GM21786 (cell line): ENCODE results near the gene EHBP1.

ENCODE experiments used
- ATAC-seq: cut with Tn5 transposase; IDR thresholded peaks from one replicate; pipeline ENCODE4 v1.9.1; 2021; ENCODE audit not compliant: unreplicated experiment

Gene EHBP1

DNA sequence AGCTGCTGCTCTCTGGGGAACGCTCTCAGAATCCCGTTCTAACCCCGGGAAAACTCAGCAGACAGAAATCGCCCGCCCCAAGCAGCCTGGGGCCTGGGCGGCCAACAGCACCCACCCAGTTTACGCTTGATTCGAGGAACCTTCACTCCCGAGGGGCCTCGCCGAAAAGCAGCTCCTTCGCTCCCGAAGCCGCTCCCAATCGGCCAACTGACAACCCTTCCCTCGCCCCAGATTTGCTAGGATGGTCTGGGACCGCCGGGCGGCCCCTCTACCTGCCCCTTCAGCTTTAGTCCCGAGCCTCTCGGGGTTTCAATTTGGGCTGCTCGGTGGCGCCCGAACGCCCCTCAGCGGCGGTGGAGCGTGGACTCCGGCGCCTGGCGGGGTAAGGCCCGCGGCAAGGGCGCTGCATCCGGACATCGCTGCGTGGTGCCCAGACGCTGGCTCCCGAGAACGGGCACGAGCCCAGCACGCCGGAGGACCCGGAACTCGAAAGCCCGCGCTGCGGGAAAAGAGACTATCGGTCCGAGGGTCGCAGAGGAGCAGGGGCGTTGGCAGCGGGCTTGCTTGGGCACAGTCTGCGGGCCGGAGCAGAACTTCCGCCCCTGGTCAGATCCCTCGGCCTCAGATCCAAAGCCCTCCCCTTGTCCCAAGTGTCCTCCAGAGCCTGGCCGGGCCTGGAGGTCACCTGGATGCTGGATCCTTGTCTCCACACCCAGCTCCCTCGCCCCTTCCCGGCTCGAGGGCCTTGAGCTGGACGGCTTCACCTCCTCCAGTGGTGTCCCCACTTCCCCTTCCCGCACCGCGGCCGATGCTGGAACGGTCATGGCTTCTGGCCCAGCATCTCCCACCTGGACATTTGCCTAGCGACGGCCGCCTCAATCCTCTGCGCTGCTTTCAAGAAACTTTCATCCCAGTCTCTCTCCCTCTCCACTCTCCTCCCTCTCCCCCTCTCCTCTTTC, 342.1 kb downstream of the EHBP1 start:
- ATAC-seq = no peak

DNA sequence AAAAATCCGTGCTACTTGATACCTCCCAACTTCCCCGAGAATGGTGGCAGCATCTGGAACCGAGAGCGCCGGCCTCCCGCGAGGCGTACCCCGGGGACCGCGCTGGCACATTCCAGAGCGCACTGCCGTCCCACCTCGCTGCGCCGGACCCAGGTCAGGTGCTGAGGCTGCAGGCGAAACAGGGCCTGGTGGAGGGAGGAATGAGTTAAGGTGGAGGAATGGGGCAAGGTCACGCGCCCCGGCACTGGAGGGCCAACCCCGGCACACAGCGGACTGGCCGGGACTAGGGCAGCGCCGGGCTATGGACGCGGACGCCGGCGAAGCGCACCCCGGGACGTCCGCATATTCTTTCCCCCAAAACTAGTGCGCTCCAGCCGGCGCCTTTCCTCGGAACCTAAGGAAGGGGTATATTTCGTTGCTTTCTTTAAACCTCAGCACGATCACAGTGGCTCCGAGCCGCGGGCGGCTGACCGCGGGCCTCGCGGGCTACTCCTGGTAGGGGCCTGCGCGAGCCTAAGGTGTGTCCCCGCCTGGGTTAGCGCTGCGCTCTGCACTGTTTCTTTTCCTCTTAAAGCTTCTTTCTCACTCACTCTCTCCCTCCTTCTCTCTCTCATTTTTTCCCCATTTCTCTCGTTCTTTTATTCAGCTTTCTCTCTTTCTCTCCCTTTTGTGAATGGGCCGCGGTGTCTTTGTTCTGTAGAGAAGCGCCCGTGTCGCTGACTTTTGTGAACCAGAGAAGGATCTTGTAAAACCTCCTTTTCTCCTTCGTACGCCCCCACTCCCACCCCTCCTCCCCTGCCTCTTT, 343.1 kb downstream of the EHBP1 start:
- no peak for ATAC-seq

DNA sequence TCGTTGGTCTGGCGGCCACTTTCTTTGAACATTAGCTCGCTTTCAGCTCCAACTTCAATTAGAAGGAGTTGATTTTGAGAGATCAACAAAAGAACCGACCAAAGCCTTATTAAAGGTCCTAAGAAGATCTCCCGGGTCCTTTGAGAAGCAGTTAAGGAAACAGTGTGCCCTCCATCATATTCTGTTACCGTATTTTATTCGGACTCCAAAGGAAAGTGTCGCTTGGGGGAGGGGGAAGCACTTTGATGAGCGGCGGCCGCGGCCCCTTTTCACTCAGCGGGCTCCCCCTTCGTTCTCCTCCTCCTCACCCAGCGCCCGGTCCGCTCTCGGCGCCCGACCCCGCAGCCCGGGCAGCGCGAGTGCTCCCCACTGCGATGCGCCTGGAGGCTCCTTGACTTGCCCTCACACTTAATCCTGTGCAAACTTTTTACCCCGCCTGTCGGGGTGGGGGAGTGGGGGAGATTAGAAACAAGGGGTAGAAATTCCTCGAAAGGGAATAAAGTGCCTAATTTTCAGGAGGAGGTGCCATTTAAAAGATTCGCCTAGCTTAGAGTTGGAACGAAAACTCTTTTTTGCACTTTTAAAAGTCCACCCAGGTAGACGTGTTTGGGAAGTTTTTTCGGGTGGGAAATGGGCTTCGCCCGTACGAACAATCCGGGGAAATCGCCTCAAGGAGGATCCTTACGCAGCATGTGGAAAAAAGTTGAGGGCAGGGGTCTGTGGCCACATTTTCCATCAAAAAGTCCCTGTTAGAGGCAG, 343.9 kb downstream of the EHBP1 start:
- no peak for ATAC-seq

DNA sequence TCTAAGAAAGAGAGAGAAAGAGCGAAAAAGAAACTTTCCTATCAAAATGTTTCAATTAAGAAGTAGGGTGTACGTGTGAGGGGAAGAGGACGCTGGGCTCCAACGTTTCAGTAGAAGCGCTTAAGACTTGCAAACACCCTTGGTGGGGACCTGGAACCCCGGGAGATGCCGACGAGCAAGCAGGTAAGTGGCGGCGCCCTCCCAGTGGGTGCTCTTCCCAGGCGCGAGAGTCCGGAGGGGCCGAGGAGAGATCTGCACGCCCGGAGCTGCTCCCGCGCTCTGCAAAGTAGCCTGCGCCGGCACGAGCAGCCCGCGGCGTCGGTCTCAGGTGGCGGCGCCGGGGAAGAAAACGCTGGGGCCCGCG, 344.4 kb downstream of the EHBP1 start:
- ATAC-seq = peak; percentile 30

DNA sequence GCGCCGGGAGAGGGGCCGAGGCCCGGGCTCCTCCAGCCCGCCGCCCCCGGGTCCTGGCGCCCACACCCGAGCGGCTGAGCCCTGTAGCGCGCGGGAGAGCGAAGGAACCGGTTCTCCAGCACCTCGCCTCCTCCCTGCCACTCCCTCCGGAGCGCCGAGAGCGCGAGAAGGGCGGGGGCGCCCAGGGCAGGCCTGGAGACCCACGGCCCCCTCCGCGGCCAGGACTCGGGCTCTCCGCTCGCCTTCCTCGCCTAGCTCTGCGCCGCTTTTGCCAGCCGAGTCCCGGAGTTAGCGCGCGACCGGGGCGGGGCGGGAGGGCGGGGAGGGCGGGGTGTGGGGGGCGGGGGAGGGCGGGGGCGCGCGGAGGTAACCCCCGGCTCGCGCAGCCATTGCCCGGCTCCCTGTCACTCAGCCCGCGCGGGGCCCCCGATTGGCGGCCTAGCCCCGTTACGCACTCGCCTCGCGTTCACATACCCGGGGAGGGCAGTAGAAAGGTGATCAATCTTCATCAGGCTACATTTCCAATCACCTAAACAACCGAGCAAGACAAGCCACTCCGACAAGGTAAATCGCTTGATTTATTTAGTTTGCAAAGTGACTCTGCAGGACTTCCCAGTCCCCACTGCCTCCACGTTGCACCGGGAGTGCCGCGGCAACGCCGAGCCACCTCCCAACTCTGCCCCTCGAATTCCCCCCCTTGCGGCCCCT, 345.0 kb downstream of the EHBP1 start, which contains the start of gene OTX1:
Gene OTX1, plus strand, starts transcription at position 497 of the 708 bp plus-strand sequence. CDS start 2,161 bp downstream, outside the sequence.
- ATAC-seq = peak; percentile 74

DNA sequence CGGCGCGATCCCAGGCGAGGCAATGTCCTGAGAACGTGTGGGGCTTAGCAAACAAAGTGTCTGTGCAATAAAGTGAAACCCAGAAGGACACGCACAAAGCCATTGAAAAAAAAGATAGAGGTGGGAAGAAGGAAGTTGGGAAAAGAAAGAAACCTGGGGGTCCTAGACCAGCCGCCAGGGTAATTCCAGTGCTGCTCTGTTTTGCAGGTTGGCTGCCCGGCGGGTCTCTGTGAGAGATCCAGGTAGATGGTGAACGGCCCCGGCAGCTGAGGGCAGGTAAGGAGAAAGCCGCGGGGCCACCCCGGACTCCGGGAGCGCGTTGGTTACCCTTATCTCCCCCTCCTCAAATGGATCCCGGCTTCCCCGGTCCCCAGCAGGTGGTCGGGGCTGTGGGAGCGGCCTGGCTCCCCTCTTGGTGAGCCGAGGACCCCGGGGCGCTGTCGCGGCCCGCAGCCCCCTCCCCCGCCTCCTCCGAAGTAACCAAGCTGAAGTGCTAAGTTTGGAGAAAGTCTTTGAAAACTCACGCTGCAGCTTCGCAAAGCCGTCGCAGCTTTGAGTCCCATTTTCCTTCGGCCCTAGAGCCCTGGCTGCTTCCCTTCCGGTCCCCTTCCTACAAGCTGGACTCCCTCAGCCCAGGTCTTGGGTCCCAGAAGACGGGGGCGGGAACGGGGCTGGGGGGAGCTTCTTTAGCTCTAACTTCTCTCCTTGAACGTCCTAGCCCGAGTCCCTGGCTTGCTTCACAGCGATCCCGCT, 345.7 kb downstream of the EHBP1 start:
- ATAC-seq = no peak

DNA sequence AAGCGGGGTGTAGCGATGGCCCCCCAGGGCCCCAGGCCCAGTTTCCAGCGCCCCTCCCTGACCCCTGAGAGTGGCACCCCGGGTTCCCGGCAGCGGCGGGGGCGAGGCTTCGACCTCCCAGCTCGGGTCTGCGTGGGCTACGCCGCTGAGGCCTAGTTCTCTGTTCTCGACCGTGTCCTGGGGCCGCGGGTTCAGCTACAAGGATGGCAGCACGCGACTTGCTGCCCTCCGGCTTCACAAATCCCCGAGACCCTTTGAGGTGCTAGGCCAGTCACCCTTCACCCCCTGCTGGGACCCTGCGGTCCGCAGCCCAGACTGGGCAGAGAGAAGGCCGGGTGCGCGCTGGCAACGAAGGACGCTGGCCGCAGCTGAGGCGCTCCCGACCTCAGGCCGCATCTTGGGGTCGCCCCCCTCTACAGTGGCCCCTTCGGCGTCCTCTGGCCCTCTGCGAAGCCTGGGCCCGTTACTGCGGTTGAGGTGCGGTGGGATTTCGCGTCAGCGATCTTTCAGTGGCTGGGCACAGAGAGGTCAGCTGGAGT, 346.4 kb downstream of the EHBP1 start:
- no peak for ATAC-seq

DNA sequence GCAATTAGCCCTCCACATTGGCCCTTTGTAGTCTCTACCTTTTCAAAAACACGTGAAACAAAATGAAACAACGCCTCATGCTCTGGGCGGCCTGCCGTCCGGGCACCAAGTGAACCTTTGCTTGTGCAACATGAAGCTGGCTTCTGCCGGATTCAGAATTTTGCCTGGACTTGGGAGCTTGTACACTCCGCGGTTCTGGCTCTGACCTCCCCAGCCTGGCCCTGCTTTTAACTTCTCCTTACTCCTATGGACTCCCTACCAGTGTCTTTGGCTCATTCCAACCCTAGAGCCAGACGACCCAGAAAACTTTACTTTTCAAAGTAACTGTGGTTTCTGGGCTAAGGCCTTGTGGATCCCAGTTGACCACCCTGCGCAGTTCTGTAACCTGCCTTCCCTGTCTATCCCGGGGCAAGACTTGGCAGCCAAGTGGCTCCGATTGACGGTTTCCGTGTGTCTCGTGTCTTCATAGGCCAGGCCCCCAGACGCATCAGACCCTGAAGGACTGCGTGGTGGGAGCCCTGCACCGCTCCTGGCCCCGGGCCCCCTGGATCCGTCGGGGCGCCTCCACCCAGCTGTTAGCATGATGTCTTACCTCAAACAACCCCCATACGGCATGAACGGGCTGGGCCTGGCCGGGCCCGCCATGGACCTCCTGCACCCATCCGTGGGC, 347.0 kb downstream of the EHBP1 start:
- no peak for ATAC-seq

DNA sequence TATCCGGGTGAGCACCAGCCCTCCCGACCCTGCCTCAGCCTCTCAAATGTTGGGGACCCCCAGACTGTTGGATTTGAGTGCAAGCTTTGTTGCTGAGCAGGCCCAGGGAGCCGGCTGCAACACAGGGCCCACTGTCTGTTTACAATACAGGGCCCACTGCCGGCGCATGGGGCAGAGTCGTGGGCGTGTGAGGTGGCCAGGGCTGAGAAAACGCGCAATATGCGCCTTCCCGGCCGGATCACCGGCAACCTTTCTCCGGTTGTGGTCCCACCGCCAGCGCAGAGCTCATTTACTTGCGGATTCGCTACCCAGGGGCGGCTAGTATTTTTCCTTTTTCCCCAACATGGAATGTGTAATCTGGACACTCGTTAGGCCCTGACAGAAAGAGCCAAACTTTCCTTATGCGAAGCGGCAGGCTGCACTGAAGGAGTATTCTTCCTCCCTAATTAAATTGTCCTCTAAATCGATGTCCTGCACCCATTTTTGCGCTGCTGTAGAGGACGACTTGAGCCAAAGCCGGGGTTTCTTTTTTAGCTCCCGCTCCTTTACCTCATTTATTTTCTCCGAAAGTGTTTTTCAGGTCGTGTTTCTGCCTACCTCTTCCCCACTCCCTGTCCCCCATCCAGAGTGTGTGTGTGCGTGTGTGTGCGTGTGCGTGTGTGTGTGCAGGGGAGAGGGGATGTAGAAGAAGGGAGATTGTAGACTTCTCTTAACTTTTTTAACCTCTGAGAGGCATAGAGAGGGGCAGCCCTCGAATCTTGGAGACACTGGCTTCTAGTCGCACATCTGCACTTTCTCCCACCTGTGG, 347.8 kb downstream of the EHBP1 start:
- ATAC-seq = no peak

DNA sequence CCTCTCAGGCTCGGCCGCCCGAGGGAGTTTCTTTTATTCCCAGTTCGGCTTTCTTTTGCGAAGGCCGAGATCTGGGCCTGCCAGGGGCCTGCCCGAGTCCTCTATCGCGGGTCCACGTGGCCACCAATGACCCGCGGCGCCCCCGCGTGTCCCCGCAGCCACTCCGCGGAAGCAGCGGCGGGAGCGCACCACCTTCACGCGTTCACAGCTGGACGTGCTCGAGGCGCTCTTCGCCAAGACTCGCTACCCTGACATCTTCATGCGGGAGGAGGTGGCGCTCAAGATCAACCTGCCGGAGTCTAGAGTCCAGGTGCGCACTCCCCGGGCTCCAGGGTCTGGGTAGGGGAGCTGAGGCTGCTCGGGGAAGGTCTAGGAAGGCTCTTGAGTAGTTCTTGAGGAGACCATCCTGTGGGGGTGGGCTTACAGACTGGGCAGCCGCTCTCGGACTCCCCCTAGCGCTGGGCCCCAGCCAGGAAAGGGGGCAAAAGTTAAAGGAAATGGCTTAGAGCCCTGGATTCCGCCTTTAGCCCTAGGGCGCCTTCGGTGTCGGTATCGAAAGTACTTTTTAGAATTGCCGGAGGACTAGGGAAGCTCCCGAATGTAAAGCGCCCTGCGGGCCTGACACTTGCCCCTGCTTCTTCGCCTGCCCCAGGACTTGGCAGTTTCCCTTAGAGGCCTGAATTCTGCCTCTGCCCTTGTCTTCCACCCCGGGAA, 348.5 kb downstream of the EHBP1 start:
- ATAC-seq = no peak

DNA sequence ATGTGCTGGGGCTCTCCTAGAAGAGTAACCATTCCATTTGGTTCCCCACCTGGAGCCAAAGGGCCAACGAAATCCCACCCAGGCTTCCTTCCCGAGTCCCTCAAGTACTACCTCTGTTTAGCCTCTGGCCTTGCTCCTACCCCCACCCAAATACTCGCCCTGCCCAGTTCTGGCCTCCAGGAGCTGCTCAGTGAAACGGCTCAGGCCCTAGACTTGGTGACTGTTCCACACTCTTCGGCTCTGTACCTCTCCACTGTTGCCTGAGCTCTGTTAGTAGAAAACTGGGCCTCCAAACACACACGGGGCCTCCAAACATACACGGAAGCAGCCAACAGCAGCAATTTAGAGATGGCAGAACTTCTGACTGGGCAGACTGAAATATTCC, 349.3 kb downstream of the EHBP1 start:
- ATAC-seq = no peak

DNA sequence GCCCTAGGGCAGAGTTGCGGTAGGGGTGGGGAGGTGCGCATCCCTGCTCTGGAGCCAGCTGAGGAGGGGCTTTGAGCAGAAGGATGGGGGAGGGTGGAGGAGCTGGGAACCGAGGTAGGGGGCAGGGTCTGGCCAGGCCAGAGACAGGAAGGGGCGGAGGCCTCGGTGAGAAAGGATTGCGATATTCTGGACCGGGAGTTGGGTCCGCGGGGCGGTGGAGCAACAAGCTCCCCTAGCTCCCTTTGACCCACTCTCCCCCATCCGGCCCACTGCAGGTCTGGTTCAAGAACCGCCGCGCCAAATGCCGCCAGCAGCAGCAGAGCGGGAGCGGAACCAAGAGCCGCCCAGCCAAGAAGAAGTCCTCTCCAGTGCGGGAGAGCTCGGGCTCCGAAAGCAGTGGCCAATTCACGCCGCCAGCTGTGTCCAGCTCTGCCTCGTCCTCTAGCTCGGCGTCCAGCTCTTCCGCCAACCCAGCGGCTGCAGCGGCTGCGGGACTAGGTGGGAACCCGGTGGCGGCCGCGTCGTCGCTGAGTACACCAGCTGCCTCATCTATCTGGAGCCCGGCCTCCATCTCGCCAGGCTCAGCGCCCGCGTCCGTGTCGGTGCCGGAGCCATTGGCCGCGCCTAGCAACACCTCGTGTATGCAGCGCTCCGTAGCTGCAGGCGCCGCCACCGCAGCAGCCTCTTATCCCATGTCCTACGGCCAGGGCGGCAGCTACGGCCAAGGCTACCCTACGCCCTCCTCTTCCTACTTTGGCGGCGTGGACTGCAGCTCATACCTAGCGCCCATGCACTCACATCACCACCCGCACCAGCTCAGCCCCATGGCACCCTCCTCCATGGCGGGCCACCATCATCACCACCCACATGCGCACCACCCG, 350.0 kb downstream of the EHBP1 start:
- no peak for ATAC-seq

DNA sequence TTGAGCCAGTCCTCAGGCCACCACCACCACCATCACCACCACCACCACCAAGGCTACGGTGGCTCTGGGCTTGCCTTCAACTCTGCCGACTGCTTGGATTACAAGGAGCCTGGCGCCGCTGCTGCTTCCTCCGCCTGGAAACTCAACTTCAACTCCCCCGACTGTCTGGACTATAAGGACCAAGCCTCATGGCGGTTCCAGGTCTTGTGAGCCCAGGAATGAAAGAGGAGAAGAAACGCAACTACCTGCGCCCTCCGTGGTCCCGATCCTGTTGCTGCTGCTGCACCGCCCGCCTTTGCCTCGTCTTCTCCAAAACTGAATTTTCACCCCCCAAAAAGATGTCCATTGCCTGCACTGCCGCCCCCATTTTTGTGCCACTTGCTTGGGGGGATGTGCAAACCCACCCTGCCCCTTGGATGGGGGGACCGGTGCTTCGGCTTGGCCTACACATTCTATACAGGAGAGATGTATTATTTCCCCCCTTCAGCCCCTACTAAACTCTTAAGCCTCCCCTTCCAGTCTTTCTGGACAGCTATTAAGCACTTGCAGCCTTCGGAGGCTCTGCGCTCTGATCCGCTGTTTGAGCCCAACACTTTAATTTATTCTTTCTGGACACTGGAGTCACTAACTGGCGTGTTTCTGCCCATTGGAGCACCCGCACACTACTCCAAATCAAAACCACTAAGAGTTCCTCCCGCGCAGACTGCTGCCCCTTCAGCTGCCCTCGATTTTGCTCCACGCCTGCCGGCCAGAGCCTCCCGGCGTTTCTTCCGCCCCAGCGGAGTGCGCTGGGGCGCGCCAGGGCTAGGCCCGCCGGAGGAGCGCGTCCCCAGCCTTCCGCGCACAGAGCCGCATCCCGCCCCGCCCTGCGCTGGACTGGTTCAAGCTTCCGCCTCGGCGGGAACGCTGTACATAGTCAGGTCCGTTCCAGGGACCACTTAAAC, 350.9 kb downstream of the EHBP1 start:
- peak; percentile 30 for ATAC-seq

DNA sequence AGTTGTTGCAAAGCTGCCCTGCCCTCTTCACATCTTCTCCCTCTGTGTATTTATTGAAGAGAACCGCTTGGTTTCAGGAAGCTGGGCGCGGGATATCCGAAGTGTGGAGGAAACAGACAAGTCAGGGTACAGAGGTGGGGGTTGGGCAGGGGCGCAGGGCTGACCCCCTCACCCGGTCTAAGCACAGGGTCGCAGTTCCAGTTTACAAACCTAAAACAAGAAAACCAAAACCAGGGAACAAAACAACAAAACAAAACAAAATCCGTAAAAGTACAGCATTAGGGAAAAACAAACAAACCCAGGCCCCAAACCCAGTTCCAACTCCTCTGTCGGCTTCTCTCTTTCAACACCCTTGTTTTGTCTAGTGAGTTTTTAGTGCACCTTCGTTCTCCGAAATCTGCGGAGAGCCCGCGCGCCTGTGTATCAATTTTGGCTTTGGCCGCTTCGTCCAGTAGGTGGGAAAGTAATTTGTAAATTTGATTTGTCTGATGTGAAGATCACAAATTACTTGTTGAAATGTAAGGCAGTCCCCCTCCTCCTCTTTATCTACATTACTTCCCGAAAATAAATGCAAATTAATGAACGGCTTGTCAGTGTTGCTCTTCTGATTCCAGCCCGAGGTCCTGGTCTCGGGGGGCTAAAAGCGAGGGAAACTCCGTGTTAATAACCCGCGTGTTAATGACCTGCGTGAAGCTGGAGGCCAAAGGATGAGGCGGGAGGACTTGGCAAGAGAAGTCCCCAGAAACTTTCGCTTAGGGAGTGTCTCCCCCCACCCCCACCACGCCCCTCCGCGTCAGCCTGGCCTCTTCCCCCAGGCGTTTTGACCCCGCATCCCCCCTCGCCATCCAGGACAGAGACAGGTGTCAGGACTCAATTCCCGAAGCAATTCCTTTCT, 352.0 kb downstream of the EHBP1 start:
- no peak for ATAC-seq
